CD4-positive, alpha-beta T cell treated with Interleukin-4 for 1 hour (primary cell): ENCODE measurements around the gene ITPR2.
"Not testable (repeated sequence)": the region's sequence is repeated elsewhere in the genome, so short reads cannot be mapped to it uniquely, and the experiment has no call there.

Source experiments
- DNase-seq, 2 donors: peaks; one replicate each; pipeline ENCODE4 v3.0.0-alpha.2; 2020 to 2022

ITPR2 gene

DNA sequence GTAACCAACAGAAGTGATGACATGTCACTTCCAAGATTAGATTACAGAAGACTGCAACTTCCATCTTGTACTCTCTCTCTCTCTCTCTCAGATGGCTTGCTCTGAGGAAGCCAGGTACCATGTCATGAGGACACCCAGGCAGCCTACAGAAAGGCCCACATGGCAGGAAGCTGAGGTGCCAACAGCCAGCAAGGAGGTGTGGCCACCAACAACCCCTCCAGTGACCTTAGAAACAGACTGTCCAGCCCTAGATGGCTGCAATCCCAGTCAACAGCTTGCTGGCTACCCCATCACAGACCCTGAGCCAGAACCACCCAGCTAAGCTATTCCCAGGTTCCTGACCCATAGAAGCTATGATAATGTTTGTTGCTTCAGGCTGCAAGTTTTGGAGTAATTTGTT lies 178.4 kb downstream of the ITPR2 start:
- no peak for DNase-seq

DNA sequence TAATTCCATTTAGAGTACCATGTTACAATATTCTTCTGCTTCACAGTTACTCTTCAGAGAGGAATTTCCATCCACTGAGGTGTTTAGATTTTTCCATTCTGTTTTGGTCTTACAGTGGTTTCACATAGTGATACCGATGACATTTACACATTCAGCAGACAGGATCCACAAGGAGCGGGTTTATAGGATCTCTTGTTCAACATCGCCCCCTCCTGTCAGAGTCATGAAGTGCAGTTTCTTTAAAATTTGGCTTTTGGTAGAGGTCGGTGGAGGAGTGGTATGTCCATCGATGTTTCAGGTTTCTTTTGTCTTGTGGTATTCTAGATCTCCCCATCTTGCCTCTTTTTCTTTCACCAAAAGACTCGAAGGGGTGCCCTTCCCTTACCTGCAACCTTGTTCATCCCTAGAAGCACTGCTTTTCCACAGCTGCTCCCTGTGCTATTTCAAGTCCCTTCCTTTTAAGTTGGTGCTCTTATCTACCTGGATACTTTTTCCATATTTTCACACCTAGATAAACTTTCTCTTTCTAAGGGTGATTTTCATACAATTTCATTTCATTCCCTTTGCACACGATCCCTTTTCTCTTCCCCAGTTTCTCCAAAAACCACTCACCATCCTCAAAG lies 181.3 kb downstream of the ITPR2 start:
- peak; percentile 18 to 37 for DNase-seq

DNA sequence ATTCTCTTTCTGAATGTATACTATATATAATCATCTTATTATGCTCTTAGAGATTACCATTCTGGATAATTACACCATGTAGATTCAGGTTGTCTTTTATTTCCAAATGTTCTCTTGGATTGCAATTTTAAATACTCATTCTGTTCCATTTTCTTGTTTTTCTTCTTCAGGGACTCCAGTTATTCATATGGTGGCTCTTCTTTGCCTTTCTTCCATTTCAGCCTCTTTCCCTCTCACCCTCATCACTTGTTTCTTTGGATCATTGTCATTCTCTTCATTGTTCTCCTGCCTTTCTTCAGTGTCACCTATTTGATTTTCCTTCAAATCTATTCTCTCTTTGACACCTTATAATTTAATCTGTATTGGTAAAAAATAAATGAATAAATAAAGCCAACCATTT lies 182.0 kb downstream of the ITPR2 start:
- no peak for DNase-seq

DNA sequence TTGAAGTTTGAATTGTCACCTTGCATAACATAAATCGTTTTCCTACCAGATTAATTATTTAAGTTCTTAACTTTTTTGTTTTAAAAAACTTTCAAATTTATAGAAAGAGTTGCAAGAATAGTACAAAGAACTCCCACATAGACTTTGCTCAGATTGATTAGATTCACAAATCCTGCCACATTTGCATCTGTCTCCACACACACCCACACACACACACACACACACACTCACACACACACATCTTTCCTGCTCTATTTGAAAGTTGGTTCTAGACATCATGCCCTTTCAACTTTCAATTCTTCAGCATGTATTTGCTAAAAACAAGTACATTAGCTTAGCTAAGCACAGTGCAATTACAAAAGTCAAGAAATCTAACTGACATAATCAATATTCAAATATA lies 184.0 kb downstream of the ITPR2 start:
- DNase-seq, result no peak

DNA sequence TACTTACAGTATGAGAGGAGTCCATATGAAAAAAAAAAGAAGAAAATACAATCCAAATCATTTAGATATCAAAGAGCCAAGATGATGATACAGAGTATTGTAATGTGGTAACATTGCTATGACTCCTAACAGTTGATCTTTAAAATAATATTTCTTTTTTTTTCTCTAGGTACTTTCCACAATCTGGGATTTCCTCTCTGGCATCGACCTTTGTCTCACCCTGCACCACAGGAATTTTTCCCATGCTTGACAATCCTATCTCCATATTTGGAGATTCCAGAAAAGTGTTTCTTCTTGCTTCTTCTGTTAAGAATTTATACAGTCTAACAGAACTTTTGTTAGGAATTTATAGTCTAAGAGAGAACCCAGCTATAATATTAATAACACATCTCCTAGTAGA lies 184.4 kb downstream of the ITPR2 start:
- DNase-seq, result no peak

DNA sequence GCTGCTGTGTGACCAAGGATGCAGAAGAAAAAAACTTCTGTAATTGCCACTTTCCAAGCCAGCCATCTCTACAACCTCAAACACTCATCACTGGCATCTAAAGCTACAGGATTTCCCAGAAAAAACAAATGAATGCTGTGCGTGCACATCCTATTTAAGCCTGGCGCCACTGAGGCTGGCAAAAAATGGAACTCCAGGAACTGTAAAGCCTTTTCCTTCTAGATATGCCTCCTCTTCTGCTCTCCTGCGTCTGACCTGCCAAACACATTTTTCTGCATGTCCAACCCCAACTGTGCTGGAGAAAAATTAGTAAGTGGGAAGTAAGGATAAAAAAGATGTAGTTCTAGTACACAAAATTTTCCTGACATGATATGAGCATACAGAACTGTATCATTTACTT lies 184.9 kb downstream of the ITPR2 start:
- DNase-seq, result no peak

DNA sequence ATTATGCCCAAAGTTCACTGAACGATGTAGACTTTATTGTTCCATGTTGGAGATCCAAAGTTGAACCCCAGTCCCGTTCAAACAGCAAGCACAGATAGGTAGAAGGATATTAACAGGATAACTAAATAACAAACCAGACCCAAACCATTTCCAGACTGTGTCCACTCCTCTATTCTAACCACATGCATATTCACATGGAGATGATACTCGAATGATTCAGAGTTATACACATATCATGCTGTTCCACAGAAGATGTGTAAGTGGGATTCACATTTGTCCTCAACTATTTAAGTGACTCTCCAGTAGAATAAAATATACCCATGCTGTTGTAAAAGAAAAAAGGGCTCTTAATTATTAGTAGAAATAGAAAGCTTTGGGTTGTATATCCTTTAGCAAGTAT lies 185.9 kb downstream of the ITPR2 start:
- no peak for DNase-seq

DNA sequence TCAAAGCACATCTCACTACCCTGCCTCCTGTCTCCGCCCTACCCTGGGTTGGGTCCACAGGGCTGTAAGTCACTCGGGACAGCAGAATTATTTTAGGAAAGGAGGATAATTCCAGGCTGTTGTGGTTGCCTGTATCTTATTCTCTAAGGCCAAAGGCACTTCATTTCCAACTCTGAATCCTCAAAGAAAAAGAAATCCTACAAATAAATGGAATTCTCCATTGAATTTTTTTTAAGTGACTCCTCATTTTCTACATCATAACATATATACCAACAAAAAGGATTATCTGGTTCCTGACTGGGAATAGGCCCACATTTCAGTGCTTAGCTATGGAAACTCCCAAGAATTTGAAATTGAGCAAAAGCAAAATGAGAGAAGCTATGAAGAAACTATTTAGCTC lies 186.4 kb downstream of the ITPR2 start:
- DNase-seq, result no peak

DNA sequence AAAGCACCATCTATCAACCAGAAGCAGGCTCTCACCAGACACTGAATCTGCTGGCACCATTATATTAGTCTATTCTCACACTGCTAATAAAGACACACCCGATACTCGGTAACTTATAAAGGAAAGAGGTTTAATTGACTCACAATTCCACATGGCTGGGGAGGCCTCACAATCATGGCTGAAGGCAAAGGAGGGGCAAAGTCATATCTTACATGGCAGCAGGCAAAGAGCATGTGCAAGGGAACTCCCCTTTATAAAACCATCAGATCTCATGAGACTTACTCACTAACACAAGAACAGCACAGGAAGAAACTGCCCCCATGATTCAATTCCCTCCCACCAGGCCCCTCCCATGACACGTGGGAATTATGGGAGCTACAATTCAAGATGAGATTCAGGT lies 188.6 kb downstream of the ITPR2 start:
- DNase-seq, result not testable (repeated sequence)

DNA sequence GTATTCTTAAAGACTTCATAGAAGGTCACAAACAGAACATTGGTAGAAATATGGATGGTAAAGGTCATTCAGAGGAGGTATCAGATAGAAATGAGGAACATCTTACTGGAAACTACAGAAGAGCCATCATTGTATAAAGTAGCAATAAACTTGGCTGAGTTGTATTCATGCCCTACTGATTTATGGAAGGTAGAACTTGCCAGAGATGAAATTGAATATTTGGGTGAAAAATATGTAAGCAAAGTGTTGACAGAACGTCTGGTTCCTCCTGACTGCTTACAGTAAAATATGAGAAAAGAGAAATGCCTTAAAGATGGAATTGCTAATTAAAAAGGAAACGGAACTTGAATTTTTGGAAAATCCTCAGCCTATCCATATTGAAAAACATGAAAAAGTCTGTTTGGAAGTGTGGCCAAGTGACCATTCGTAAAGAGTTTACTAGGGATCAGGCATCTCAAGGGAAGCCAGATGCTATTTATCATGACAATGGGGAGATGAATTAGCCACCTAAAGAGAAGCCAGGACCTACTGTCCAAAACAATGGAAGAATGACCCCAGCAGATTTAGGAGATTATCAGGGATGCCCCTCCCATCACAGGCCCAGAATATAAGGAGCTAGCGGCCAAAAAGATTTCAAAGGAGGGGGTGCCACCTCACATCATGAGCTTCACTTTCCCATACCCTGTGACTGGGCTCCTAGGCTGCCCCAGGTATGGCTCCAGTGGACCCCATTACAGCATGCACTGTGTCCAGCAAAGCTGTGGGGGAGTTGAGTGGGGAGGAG lies 189.3 kb downstream of the ITPR2 start:
- no peak for DNase-seq

DNA sequence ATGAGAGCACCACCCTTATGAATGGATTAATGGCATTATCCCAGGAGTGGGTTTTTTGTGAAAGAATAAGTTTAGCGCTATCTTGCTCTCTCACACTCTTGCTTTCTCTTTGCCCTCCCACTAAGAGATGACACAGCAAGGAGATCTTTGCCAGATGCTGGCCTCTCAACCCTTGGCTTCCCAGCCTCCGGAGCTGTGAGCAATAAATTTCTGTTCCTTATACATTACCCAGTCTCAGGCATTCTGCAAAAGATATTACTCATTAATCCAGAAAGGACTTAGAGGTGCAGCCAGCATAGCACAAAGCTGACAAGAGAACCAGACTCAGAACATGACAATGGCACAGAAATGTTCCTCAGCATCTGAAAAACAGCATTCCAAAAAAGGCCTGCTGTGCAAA lies 190.6 kb downstream of the ITPR2 start:
- no peak for DNase-seq

DNA sequence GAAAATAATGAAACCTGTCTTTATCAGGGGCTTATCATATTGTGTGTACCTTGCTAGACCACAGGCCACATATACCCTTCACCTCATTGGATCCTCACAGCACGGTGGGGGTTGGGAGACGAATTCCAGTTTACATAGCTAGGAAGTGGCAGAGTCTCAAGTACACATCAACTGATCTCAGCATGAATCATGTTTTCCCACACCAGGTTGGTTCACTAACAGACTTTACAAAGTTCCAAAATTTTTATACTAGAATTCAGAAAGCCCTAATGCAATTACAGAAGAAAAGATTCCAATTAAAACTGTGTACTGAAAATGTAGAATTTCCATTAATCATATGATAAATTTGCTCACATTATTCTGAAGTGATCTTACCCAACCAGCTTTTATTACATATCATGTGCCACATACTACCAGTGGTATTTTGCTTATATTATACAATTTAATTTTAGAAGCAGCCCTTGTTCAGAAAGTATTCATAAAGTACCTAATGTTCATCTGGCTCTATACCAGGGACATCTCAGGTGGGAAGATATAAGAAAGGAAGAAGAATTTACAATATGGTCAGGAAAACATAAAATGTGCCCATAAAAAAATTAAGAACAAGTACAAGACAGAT lies 196.2 kb downstream of the ITPR2 start:
- DNase-seq, result no peak

DNA sequence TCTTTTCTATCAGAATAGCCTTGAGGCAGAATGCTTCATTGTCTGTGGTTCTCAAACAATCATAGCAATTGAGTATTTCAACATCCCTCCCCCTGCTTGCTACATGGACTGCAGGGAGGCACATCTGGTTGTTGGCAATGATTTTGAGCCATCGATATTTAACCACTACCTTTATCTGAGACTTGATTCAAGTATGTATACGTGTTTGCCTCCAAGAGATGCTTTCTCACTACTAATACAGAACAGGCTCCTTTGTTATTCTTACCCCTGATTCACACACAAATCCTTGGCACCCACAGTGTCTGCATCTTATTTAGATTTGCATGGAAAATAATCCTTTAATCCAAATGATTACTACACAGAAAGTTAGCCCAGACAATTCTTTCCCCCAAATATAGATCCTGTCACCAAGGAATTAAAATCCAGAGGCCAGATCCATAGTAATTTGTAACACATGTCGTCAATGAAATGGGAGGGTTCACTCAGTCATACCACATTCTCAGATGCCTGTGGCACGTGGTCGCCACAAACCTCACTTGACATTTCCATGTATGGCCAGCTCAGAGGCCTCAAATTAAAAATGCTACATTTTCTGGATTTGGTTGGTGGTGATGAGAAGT lies 199.3 kb downstream of the ITPR2 start:
- DNase-seq, result no peak

DNA sequence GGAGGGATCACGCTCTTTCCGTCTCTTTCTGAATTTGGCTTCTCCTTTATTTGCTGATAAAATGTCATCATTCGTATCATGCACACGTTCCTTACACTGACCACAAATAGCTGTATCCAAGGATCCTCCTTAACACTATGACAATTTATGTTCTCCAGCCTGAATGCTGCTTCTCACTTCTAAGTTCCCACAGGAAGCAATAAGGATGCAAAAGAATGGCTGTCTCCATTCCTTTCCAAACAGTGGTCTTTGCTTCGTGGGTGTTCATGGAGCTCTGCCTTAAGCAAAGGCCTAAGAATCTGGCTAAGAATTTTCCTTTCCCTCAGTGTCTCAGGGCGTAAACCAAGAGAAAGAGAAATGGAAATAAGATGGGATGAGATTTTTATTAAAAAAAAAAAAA lies 200.2 kb downstream of the ITPR2 start:
- DNase-seq, result no peak

DNA sequence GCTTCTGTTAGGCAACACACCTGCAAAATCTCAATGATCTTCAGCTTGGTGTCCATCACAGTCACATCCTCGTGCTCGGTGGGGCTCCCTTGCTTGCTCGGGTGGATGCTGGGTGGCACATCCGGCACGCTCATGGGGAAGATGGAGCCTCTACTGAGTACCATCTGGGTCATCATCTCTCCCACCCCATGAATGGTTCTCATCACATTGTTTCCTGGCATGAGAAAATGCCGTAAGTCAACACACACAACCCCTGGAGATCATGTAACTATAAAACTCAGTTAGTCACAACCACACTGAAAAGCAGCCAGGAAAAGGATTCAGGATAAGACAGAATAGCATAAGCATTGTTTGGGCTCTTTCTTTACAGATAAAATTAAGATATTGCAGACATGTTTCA lies 201.1 kb downstream of the ITPR2 start:
- DNase-seq, result no peak

DNA sequence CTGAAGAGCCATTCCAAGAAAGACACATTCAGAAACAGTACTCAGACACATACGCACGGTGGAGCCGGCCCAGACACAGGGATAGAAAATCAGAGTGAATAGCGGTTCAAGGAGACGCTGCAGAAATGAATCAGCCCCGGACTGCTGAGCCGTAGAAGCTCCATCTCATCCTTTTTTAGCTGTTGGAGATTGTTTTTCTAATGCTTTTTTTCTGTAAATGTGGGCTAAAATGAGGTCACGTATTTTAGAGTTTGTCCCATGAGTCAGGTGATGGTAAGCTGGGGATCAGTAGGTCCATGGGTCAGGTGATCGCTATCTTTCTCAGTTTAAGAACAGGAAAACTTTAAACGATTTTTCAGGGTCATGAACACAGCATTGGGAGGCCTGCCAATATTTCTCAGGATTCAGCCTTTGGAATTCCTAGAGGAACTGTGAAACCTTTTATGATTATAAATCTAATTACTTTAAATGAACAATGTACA lies 202.4 kb downstream of the ITPR2 start:
- DNase-seq, result no peak

DNA sequence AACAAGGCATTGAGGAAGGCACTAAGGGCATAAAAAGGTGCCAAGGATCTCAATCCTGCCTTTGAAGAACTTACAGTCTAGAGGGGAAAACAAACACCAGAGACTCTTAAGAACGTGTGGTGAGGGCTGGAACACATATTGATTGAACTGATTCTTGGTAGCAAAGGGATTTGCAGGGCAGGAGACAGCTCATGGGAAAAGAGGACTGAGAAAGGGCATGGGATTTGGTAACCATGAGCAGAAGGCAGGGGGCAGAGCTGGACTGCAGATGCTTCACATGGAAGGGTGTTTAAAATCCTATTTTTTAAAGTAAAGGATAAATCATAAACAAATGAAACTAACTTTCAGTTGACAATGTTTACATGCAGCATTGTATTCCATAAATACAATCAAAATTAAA lies 203.1 kb downstream of the ITPR2 start:
- no peak for DNase-seq

DNA sequence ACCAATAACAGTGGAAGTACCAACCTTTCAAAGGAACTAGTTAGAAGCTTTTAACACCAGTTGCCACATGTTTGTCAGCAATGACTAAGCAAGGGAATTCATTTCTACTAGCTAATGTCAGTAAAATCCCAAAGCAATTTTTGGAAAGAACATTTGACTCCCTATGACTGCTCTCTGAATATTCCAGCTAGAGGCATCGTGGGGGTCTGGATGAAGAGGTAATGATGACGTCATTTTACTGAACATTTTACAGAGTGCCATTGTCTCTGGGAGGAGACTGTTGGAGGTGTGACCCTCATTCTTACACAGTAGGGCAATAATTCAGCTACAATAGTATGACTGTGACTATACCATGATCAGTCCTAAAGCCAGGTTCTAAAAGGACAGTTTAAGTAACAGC lies 204.8 kb downstream of the ITPR2 start:
- DNase-seq, result no peak

DNA sequence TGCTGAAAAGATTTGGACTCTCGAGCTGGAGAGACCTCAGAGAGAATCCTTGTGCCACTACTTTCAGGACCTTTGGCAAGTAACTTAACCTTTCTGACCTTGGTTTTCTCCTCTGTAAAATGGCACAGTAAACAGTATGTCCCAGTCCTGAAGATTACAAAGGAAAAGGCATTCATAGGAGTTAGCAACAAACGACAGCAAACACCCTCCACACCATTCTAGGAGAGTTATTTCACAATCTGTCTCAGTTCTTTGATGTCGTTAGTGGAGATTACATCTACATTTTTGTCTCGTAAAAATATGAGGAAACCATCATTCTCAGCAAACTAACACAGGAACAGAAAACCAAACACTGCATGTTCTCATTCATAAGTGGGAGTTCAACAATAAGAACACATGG lies 205.7 kb downstream of the ITPR2 start:
- DNase-seq, result no peak

DNA sequence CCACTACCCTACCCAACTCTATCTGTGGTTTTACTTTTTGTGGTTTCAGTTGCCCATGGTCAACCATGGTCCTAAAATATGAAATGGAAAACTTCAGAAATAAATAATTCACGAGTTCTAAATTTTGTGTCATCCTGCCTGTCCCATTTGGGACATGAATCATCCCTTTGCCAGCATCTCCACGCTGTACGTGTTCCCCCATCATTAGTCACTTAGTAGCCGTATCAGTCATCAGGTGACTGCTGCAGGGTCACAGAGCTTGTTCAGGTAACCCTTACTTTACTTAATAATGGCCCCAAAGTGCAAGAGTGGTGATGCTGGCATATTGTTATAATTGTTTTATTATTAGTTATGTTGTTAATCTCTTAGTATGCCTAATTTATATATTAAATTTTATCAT lies 209.9 kb downstream of the ITPR2 start:
- DNase-seq, result no peak

DNA sequence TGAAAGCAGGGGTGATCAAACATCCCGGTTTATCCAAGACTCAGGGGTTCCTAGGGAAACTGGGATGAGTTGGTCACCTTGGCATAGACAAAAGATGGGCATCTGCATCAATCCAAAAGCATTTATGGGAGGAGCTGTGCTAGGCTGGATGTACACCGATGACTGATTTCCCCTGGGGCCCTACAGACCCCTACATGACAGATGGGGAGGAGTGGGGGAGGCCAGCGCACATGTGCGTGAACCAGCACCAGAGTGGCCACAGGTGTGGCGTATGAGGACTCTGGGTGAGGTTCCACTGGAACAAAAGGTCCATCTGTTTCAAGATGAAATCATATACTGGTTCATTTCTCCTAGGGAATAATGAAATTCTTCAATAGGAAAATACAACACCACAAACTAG lies 210.4 kb downstream of the ITPR2 start:
- DNase-seq, result no peak

DNA sequence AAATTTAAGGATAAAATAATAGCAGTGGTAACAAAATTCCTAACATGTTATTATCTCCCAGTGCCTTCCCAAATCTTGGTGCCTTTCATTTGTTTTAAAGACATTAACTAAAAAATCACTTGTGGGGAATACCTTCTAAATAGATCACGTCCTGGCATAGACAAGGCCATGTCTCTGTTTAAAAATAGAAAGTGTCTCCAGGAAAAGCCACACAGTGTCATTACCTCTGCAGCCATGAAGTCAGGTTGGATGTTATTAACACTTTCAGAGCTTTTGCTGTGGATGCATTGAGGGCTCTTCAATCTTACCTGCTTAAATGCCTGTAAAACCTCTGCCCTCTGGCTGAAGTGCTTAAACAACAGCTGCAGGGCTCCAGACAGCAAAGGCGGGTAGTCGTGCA lies 211.1 kb downstream of the ITPR2 start:
- no peak for DNase-seq

DNA sequence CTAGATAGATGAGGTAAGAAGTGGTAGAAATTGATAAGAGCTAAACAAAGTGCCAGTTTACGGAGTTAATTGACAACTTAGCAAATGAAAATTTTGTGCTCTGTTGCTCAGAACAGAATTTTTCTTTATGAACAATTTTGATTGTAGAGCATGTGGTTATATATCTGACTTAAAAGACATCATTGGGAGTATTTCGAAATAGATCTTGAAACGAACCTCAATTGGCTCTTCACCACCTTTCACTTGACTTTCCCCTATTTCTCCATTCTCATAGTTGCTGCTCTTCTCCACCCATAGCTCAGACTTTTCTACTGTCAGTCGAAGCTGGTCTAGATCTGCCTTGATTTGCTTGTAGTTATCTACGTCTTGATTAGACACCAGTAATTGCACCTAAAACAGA lies 212.1 kb downstream of the ITPR2 start:
- no peak for DNase-seq

DNA sequence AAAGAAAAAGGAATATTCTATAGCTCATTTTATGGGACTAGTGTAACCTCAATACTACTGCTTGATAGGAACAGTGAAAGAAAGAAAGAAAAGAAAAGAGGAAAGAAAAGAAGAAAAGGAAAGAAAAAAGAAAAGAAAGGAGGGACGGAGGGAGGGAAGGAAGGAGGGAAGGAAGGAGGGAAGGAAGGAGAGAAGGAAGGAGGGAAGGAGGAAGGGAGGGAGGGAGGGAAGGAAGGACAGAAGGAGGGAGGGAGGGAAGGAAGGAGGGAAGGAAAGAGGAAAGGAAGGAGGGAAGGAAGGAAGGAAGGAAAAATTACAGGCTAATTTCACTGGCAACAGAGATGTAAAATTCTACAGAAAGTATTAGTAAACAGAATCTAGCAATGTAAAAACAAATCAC lies 215.5 kb downstream of the ITPR2 start:
- no peak for DNase-seq
